ENCODE data around the gene EYA4. TPM values are rescaled to one million over a fixed set of nuclear protein-coding genes. Genes with fewer than 3 reads are reported as not detected.

The EYA4 gene
- total and polyA plus RNA-seq, 10 donors, result 0.03 to 2.6 (median 1.3) TPM

DNA sequence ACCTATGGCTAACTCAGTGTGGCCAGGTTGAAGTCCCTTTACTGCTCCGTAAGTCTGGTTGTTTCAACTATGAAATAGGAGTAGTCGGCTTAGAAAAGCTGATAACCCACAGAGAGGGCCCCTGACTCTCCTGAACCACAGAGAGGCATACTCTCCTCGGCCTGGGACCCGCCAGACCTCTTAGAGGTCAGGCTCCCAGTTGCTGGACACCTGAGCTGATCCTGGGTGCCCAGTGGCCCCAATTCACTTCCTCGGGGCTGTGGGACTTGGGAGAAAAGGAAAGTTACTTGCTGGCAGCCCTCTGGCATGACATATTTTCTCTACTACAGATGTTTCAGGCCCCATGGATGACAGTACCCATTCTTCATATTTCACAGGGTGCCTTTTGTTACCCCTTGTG, 34.2 kb upstream of the EYA4 start:
- intact Hi-C loops (cut with DNase I; ENCODE audit: low total_unique reads), result no loop called here
- no peaks in the 10 kb centered on the region for H3K27me3 ChIP-seq (replicated peaks in 1 of 7)
- no peaks in the 10 kb centered on the region for H3K36me3 ChIP-seq
- no peak for DNase-seq
- TF ChIP-seq POLR2AphosphoS5 (IDR thresholded peaks at IDR 0.05) (no peak), POLR2A (IDR thresholded peaks at IDR 0.05) (no peak)
- TF ChIP-seq, protein P1, sequence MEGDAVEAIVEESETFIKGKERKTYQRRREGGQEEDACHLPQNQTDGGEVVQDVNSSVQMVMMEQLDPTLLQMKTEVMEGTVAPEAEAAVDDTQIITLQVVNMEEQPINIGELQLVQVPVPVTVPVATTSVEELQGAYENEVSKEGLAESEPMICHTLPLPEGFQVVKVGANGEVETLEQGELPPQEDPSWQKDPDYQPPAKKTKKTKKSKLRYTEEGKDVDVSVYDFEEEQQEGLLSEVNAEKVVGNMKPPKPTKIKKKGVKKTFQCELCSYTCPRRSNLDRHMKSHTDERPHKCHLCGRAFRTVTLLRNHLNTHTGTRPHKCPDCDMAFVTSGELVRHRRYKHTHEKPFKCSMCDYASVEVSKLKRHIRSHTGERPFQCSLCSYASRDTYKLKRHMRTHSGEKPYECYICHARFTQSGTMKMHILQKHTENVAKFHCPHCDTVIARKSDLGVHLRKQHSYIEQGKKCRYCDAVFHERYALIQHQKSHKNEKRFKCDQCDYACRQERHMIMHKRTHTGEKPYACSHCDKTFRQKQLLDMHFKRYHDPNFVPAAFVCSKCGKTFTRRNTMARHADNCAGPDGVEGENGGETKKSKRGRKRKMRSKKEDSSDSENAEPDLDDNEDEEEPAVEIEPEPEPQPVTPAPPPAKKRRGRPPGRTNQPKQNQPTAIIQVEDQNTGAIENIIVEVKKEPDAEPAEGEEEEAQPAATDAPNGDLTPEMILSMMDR (IDR thresholded peaks at IDR 0.05 in 8 of 11, conservative IDR thresholded peaks at IDR 0.05 in 3 of 11), result no peak
- WGBS, 5 donors, result 75 to 87% (median 77%) methylated on average over 5 of the region's 5 CpGs
- H3K4me3 ChIP-seq, result no peak overlapping the region
- no peak overlapping the region for H3K27ac ChIP-seq
- no peaks in the 10 kb centered on the region for H3K4me1 ChIP-seq
- H3K9me3 ChIP-seq, result peaks cover 0 to 10% (median 3%) of the 10 kb centered on the region in 8 donors

DNA sequence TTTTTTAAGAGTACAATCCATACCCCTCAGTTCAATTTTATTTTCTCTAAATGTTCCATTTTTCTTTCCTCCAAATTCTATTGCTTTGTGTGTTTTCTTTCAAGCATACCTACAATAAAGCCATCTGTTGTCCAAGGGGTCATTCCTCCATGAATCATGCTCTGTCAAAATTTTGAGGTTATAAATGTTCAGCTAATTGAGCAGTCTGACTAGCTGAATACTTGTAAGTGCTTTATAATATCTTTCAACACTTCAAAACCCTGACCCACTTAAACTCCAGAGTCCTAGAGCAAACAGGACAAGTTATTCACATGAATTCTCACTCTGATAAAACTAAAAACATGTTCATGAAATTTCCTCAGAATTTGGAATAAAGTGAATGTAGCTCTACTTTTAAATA, 33.4 kb upstream of the EYA4 start:
- peaks cover 0 to 10% (median 3%) of the 10 kb centered on the region in 8 donors for H3K9me3 ChIP-seq
- no peaks in the 10 kb centered on the region for H3K4me1 ChIP-seq
- no peak for DNase-seq
- no peaks in the 10 kb centered on the region for H3K27me3 ChIP-seq (replicated peaks in 1 of 7)
- intact Hi-C loops (cut with DNase I; ENCODE audit: low total_unique reads), result no loop called here
- H3K27ac ChIP-seq, result no peak overlapping the region
- no peak overlapping the region for H3K4me3 ChIP-seq
- H3K36me3 ChIP-seq, result no peaks in the 10 kb centered on the region
- TF ChIP-seq POLR2A (IDR thresholded peaks at IDR 0.05), result no peak
- TF ChIP-seq, protein P1 (IDR thresholded peaks at IDR 0.05 in 8 of 11, conservative IDR thresholded peaks at IDR 0.05 in 3 of 11), result no peak
- TF ChIP-seq POLR2AphosphoS5 (IDR thresholded peaks at IDR 0.05), result no peak

DNA sequence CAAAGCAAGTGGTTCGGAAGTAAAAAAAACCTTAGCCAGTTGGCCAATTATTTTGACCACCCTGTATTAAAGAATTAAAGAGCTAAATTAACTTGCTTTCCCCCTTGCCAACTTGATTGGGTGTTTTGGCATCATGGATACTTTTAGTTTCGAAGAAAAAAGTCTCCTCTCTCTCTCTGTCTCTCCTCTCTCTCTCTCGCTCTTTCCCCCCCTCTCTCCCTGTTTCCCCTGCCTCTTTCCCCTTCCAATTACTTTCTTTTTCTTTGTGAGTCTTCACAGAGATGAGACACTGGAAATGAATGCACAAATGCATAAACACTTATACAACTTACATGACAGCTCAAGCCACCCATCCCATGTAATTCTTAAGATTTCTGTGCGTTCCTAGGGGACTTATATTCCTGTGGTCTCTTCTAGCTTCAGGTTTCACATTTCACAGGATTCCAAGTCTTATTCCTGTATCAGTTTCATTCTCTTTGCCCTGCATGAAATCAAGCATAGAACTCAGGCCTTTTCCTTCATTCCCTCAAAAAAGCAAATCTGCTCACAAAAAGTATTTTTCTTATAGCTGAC, 32.9 kb upstream of the EYA4 start:
- Histone ChIP-seq H3K27ac (no peak overlapping the region), H3K9me3 (peaks cover 0 to 10% (median 3%) of the 10 kb centered on the region in 8 donors), H3K27me3 (replicated peaks in 1 of 7) (no peaks in the 10 kb centered on the region), H3K4me3 (no peak overlapping the region), H3K4me1 (no peaks in the 10 kb centered on the region), H3K36me3 (no peaks in the 10 kb centered on the region)
- TF ChIP-seq POLR2A (IDR thresholded peaks at IDR 0.05) (no peak), POLR2AphosphoS5 (IDR thresholded peaks at IDR 0.05) (no peak)
- TF ChIP-seq, protein P1 (IDR thresholded peaks at IDR 0.05 in 8 of 11, conservative IDR thresholded peaks at IDR 0.05 in 3 of 11), result no peak
- 68 to 91% (median 80%) methylated on average over 4 of the region's 4 CpGs for WGBS, 5 donors
- DNase-seq, result no peak
- intact Hi-C loops (cut with DNase I; ENCODE audit: low total_unique reads), result no loop called here

DNA sequence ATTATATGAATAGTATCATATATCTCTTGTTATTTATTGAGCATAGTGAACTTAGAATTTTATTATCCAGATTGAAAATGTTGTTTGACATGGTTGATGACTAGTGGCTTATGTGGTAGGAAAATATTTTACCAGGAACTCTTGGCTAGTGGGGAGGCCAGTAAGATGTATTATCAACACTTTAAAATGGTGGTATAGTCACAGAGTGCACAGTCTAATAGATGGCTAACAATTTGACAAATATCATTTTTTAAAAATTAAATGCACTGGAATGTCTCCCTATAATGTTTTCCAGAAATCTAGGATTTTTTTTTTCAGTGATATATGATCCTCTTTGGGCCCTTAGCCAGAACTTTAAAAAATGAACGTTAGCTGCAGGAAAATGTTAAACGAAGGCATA, 26.9 kb upstream of the EYA4 start:
- H3K9me3 ChIP-seq, result peaks cover 0 to 10% (median 3%) of the 10 kb centered on the region in 8 donors
- H3K4me3 ChIP-seq, result no peak overlapping the region
- H3K27ac ChIP-seq, result no peak overlapping the region
- no peak for TF ChIP-seq POLR2AphosphoS5 (IDR thresholded peaks at IDR 0.05)
- TF ChIP-seq, protein P1 (IDR thresholded peaks at IDR 0.05 in 8 of 11, conservative IDR thresholded peaks at IDR 0.05 in 3 of 11), result no peak
- TF ChIP-seq POLR2A (IDR thresholded peaks at IDR 0.05), result no peak
- 32 to 63% (median 42%) methylated on average over 2 of the region's 2 CpGs for WGBS, 5 donors
- intact Hi-C loops (cut with DNase I; ENCODE audit: low total_unique reads), result no loop called here
- H3K36me3 ChIP-seq, result no peaks in the 10 kb centered on the region
- H3K27me3 ChIP-seq (replicated peaks in 1 of 7), result no peaks in the 10 kb centered on the region
- no peaks in the 10 kb centered on the region for H3K4me1 ChIP-seq
- no peak for DNase-seq
